ENCODE results near the gene PTF1A. TPM values are rescaled to one million over a fixed set of nuclear protein-coding genes. Genes with fewer than 3 reads are reported as not detected.
"Not testable (repeated sequence)": the region's sequence is repeated elsewhere in the genome, so short reads cannot be mapped to it uniquely, and the experiment has no call there.

PTF1A gene
- total and polyA plus RNA-seq, 2 experiments from 2014 or later, result not detected

GRCh38 chr10:23238015-23238414, 45.9 kb downstream of the PTF1A start:
- no peak overlapping the region for H2AFZ ChIP-seq
- TF ChIP-seq, protein P1, sequence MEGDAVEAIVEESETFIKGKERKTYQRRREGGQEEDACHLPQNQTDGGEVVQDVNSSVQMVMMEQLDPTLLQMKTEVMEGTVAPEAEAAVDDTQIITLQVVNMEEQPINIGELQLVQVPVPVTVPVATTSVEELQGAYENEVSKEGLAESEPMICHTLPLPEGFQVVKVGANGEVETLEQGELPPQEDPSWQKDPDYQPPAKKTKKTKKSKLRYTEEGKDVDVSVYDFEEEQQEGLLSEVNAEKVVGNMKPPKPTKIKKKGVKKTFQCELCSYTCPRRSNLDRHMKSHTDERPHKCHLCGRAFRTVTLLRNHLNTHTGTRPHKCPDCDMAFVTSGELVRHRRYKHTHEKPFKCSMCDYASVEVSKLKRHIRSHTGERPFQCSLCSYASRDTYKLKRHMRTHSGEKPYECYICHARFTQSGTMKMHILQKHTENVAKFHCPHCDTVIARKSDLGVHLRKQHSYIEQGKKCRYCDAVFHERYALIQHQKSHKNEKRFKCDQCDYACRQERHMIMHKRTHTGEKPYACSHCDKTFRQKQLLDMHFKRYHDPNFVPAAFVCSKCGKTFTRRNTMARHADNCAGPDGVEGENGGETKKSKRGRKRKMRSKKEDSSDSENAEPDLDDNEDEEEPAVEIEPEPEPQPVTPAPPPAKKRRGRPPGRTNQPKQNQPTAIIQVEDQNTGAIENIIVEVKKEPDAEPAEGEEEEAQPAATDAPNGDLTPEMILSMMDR (IDR thresholded peaks at IDR 0.05; ENCODE audit: poor library complexity), result no peak
- TF ChIP-seq EZH2 (IDR thresholded peaks at IDR 0.05; ENCODE audit: borderline replicate concordance), result no peak
- TF ChIP-seq EZH2phosphoT487 (IDR thresholded peaks at IDR 0.05; ENCODE audit: low read depth, severe bottlenecking, unreplicated experiment), result no peak
- WGBS (ENCODE audit: low lambda C conversion rate, missing lambda C conversion rate), result 56% methylated on average over 3 of the region's 3 CpGs
- H3K9me3 ChIP-seq (ENCODE audit: low read depth), result no peaks in the 10 kb centered on the region
- no peak overlapping the region for H3K4me2 ChIP-seq
- H3K36me3 ChIP-seq (replicated peaks; ENCODE audit: insufficient read depth, low read depth), result no peaks in the 10 kb centered on the region
- H3K4me1 ChIP-seq (ENCODE audit: insufficient read depth), result no peaks in the 10 kb centered on the region
- H3K4me3 ChIP-seq, result no peak overlapping the region
- no peaks in the 10 kb centered on the region for H3K79me2 ChIP-seq
- no peak for DNase-seq (ENCODE audit: low spot score)
- no peak overlapping the region for H3K27ac ChIP-seq
- no peaks in the 10 kb centered on the region for H4K20me1 ChIP-seq (ENCODE audit: insufficient read depth, poor library complexity, severe bottlenecking)
- H3K27me3 ChIP-seq, result no peaks in the 10 kb centered on the region
- no peaks in the 10 kb centered on the region for H3K9me2 ChIP-seq (replicated peaks; ENCODE audit: insufficient read depth)

DNA sequence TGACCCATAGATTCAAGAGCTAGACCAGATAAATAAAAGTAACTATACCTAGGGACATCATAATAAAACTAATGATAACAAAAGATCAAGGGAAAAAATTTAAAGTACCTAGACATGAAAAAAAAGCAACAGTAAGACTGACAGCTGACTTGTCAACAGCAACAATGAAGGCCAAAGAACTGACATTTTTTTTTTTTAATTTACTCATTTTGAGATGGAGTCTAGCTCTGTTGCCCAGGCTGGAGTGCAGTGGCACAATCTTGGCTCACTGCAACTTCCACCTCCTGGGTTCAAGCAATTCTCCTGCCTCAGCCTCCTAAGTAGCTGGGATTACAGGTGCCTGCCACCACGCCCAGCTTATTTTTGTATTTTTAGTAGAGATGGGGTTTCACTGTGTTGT, 49.7 kb downstream of the PTF1A start:
- WGBS (ENCODE audit: low lambda C conversion rate, missing lambda C conversion rate), result 59% methylated on average over 1 of the region's 1 CpG
- not testable (repeated sequence) for H3K4me1 ChIP-seq (ENCODE audit: insufficient read depth); H3K36me3 ChIP-seq (replicated peaks; ENCODE audit: insufficient read depth, low read depth); DNase-seq (ENCODE audit: low spot score); H4K20me1 ChIP-seq (ENCODE audit: insufficient read depth, poor library complexity, severe bottlenecking); H3K9me2 ChIP-seq (replicated peaks; ENCODE audit: insufficient read depth); H2AFZ ChIP-seq; H3K4me2 ChIP-seq; H3K27ac ChIP-seq; H3K4me3 ChIP-seq; H3K27me3 ChIP-seq; H3K79me2 ChIP-seq; H3K9me3 ChIP-seq (ENCODE audit: low read depth)

Small RNA genes lying within 50 kb of the gene (small RNA-seq; reads per million reads assigned to genes)
- gene RF00561, result not detected

Other genes with a start within 250 kb of the PTF1A start
- 23.6 and 26.4 TPM in 2 replicates for gene MSRB2, start 96.7 kb upstream of the PTF1A start, total RNA-seq
- 83.5 and 90.2 TPM in 2 replicates for gene MSRB2, start 96.7 kb upstream of the PTF1A start, polyA plus RNA-seq
- 0.10 TPM in 1 of 2 replicates, not detected in the other for gene C10orf67, start 152.5 kb downstream of the PTF1A start, total RNA-seq
- not detected in 2 replicates for gene C10orf67, start 152.5 kb downstream of the PTF1A start, polyA plus RNA-seq
- 29.0 and 31.7 TPM in 2 replicates for gene OTUD1, start 246.8 kb downstream of the PTF1A start, total RNA-seq
- 34.8 and 38.5 TPM in 2 replicates for gene OTUD1, start 246.8 kb downstream of the PTF1A start, polyA plus RNA-seq

Measured in hepatocyte (in vitro differentiated cells).